HG02943 (cell line): ENCODE measurements around the gene TMEM259.

ENCODE experiments used
- ATAC-seq: cut with Tn5 transposase; IDR thresholded peaks from one replicate; pipeline ENCODE4 v1.9.1; 2021; ENCODE audit warnings: mild to moderate bottlenecking, low read depth, moderate library complexity; ENCODE audit not compliant: unreplicated experiment

Gene TMEM259

DNA sequence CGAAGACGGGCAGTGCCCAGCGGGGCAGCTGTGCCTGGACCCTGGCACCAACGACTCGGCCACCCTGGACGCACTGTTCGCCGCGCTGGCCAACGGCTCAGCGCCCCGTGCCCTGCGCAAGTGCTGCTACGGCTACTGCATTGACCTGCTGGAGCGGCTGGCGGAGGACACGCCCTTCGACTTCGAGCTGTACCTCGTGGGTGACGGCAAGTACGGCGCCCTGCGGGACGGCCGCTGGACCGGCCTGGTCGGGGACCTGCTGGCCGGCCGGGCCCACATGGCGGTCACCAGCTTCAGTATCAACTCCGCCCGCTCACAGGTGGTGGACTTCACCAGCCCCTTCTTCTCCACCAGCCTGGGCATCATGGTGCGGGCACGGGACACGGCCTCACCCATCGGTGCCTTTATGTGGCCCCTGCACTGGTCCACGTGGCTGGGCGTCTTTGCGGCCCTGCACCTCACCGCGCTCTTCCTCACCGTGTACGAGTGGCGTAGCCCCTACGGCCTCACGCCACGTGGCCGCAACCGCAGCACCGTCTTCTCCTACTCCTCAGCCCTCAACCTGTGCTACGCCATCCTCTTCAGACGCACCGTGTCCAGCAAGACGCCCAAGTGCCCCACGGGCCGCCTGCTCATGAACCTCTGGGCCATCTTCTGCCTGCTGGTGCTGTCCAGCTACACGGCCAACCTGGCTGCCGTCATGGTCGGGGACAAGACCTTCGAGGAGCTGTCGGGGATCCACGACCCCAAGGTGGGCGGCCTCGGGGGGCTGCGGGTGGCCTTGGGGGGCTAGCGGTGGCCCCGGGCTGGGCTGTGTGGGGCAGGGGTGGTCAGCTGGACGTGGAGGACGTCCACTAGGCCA lies 15.9 kb downstream of the TMEM259 start:
- no peak for ATAC-seq

DNA sequence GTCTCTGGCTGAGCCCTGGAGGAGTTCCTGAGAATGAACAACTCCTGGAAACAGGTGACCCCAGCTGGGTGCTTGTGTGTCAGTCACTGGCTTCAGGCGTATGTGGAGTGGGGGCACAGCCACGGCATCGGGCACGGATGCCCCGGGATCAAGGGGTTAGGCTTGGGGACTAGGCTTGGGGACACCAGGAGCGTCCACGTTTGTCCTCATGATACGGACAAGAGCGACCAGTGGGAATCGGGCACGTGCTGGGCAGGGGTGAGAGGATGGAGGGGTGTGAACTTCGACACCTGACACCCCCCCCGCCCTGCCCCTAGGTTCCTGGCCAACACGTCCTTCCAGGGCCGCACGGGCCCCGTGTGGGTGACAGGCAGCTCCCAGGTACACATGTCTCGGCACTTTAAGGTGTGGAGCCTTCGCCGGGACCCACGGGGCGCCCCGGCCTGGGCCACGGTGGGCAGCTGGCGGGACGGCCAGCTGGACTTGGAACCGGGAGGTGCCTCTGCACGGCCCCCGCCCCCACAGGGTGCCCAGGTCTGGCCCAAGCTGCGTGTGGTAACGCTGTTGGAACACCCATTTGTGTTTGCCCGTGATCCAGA lies 16.6 kb downstream of the TMEM259 start:
- ATAC-seq, result no peak

DNA sequence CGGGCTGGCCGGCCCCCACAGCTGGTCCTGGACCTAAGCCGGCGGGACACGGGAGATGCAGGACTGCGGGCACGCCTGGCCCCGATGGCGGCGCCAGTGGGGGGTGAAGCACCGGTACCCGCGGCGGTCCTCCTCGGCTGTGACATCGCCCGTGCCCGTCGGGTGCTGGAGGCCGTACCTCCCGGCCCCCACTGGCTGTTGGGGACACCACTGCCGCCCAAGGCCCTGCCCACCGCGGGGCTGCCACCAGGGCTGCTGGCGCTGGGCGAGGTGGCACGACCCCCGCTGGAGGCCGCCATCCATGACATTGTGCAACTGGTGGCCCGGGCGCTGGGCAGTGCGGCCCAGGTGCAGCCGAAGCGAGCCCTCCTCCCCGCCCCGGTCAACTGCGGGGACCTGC lies 17.6 kb downstream of the TMEM259 start:
- ATAC-seq, result no peak

DNA sequence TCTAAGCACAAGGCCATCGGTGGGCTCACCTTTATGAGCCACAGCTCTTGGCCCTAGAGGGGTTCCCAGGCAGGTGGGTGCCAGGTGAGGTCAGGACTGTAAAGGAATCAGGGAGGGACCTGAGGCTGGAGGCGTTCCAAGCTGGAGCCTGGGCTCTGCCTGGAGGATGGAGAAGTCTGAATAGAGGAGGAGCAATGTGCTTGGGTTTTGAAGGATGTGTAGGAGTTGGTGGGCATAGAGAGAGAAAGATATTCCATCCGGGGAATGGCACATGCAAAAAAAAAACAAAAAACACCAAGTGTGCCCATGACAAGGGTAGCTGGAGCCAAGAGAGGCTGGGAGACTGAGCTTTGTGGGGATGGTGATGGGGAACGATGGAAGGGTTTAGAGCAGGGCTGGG lies 18.3 kb downstream of the TMEM259 start:
- ATAC-seq, result no peak

DNA sequence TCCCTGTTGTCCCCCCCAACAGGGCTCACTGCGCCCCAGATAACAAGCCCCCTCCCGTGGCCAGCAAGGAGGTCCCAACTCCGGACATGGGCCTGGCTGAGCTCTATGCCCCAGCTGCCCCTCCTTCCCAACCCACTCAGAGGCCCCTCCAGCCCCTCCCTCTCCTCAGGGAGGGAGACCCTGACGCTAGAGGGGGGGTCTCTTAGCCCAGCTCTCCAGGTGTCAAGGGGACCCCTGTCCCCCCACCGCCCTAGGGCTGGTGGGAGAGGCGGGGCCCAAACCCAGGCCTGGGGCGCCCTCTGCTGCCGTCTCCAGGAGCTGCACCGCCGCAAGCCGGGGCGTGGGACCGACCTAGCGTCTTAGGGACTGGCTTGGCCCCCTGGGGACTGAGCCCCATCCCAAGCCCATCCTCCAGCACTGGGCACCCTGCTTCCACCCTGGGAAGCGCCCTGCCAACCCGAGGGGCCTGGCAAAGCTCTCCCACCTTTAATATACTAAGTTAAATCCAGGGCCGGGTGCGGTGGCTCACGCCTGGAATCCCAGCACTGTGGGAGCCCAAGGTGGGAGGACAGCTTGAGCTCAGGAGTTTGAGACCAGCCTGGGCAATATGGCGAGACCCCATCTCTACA lies 19.3 kb downstream of the TMEM259 start:
- ATAC-seq, result no peak

DNA sequence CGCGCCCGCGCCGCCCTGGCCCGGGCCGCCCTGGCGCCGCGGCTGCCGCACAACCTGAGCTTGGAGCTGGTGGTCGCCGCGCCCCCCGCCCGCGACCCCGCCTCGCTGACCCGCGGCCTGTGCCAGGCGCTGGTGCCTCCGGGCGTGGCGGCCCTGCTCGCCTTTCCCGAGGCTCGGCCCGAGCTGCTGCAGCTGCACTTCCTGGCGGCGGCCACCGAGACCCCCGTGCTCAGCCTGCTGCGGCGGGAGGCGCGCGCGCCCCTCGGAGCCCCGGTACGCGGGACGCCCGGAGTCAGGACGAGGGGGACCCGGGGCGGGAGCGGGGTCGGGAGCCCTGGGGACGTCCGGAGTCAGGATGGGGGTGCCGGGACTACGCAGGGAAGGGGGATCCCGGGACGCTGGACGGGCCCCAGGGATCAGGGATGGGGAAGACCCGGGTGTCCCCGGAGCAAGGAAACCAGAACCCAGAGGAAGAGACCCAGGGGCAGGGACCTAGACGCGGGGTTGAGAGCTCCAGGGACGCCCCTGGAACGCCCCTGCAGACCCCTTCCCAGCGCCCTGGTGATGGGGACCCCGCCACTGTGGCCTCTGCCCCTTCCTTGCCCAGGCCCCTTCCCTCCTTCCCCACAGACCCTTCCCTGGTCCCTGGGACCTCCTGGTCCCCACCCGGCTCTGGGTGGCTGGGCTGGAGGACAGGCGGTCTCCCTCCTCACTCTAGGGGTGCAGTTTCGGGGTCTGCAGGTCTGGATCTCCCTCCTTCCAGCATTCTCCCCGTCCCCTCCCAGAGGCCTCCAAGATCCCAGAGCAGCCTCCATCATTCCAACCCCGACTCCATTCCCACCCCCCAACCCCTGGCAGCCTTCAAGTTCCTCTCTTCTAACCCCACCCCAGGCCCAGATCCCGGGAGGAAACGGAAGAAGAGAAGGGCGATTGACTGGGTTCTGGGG lies 20.1 kb downstream of the TMEM259 start:
- ATAC-seq, result no peak

DNA sequence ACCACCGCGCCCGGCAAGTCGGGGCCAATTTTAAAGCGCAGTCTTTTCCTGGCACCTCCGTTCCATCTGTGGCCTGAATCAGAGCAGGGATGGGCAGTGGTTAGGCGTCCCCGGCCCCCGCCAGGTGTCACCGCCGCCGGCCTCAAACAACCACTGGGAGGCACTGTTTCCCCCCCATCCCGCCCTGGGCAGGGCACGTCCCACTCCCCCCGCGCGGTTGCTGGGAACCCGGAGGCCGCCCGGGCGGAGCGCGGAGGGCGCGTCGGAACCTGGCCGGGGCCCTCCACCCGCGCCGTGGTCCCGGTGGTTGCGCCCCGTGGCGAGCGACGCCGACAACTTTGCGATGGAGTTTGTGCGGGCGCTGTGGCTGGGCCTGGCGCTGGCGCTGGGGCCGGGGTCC lies 20.8 kb downstream of the TMEM259 start, which contains the start of gene GRIN3B:
Gene GRIN3B (plus strand): TSS at position 325 of the 400 bp plus-strand sequence. CDS start 19 bp downstream, at position 344.
- no peak for ATAC-seq

DNA sequence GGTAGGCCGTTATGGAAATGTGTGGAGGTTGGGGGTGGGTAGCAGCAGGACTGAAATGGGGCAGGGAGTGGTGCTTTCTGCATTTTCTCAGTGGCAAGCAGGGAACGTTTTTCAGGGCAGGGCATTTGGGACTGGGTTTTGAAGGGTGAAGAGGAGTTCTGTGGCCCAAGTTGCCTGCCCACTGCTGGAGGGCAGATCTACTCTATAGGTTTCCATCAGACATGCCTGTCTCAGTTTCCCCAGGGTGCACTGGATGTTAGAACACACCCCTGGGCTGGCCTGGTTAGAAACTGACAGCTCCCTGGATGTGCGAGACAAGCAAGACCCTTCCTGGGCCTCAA lies 21.6 kb downstream of the TMEM259 start:
- ATAC-seq, result no peak

DNA sequence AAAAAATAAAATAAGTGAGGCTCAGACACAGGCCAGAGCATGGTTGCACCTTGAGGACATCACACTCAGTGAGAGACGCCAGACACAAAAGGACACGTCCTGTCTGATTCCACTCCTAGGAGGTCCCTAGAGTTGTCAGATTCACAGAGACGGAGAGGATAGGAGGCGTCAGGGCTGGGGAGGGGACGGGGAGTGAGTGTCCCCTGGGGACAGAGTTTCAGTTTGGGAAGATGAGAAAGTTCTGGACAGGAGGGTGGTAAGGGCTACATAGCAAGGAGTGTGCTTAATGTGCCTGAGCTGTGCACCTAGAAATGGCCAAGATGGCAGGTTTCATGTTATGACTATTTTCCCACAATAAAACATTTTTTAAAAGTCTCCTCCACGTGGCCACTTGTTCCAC lies 22.9 kb downstream of the TMEM259 start:
- no peak for ATAC-seq

DNA sequence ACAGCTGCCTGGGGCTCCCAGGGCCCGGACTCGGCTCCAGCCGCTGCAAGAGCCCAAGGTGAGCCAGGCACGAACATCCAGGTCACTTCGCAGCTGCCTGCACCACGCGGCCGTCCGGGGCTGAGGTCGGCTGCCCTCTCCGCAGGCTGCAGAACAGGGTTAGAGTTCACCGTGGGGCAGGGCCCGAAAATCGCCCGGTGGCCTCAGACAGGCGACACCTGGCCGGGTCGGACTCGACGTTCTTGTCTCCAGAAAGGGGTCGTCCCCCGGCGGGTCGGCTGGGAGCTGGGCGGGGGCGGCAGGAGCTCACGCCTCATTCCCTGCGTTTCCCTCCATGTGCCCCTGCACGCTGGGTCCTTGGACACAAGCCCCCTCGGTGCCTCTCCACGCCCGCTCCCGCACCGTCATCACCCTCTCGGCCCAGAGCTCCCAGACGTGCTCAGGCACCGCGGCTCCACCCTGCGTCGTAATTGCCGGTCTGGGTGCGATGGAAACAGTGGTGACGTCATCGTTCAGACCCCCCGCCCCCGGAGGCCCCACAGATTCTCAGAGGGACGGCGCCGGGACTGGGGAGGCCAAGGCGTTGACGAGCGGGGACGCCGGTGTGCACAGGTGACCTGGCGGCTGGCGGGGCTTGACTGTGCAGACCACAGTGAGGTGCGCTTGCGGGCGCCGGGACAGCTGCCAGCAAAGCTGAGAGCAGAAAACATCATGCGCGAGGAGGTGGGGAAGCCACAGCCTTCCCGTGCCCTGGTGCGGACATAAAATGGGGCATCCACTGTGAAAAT lies 24.7 kb downstream of the TMEM259 start:
- no peak for ATAC-seq

DNA sequence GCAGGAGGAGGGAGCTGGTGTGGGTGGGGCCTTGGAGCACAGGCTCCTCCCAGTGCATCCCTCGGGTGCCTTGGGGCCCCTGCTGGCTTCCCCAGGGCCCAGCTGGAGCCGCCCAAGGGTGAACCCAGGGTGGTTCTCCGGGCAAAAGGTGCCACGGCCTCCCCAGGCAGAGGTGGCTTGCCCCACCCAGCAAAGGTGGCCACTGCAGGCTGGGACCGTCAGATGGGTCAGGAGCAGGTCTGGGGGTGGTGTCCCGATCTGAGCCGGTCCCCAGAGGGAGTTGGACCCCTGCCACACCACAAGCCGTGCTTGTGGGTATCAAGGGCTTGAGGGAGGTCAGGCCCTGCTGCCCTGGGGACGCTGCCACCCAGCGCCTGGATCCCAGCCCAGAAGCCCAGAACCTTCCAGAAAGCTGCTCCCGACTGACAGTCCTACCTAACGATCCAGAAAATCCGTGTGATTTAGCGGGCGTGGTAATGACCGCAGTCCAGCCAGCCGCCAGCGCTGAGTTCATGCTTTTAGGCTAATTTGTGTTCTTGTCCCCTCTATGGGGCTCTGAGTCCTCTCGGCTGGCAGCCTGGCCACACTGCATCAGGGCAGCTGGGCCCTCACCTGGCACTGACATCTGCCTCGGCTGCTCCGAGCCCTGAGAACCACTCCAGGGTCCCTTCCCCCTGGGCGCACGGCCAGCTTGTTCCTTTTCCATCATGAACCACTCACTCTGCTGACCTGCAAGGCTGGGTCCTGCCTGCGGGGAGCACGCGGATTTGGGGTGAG lies 25.7 kb downstream of the TMEM259 start:
- no peak for ATAC-seq

DNA sequence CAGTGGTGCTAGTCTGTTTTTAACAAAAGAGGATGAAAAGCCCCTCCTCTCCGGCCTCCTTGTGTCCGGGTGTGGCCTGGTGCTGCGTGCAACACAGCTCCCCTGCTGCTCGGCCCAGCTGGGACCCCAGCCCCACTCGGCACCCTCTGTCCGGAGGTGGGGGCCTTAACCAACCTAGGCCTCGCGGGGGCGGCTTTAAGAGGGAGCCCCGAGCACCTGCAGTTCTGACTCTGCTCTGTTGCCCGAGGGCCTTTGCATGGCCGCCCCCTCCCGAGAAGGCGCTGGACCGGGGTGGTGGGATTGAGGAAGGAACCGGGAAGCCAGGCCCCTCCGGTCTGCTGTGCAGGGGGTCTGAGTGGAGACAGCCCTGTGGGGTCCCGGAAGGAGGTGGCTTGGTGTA lies 26.4 kb downstream of the TMEM259 start:
- no peak for ATAC-seq

DNA sequence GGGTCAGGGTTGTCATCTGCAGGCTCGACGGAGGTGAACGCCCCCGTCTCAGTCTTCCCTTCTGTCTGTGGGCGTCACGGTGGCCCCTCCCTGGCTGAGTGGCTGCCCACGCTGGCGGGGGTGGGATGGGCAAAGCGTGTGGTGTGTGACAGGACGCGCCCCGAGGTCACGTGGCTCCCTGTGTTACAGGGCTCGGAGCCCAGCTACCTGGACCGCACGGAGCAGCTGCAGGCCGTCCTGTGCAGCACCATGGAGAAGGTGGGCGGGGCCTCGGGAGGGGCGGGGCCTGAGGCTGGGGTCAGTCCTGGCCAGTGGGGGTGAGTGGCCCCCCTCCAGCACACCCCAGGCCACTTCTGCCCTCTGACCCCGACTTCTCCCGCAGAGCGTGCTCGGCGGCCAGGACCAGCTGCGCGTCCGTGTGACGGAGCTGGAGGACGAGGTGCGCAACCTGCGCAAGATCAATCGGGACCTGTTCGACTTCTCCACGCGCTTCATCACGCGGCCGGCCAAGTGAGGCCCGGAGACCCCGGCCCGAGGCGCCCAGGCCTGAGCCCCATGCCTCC lies 27.0 kb downstream of the TMEM259 start:
- ATAC-seq, result no peak

DNA sequence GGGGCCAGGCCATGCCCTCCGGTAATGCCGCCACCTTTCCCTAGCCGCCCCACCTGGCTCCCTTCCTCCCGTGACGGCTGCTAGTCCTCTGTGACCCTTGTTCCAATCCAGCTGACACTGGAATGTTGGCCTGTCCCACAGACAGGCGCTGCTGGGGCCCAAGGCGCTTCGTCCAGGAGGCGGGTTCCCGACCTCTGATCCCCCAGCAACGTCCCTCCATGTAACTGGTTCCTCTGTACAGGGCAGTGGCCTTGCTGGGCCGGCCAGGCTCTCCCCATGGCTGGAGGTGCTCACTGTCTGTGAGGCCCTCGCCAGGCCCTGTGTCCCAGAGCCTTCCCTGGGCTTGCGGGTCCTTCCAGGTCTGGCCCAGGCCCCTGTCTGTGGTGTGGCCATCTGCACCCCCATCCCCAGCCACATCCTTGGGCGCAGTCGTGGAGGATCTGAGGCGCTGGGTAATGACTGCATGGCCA lies 27.5 kb downstream of the TMEM259 start:
- no peak for ATAC-seq

DNA sequence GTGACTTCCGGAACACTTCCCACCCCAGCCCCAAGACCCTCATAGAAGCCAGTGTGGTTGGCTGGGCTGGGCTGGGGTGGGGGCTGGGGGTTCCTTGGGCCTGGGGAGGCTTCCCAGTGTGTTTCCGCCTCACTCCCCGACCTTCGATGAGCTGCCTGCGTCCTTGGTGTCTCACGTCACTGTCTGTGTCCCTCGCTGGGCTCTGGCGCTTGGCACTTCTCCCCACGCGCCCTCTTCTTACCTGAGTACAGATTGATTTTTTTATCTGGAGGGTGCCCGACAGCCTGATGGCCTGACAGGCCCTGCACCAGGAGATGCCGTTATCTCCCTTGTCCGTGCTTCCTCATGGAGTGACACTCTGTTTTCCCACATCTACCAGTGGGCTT lies 28.3 kb downstream of the TMEM259 start:
- no peak for ATAC-seq

DNA sequence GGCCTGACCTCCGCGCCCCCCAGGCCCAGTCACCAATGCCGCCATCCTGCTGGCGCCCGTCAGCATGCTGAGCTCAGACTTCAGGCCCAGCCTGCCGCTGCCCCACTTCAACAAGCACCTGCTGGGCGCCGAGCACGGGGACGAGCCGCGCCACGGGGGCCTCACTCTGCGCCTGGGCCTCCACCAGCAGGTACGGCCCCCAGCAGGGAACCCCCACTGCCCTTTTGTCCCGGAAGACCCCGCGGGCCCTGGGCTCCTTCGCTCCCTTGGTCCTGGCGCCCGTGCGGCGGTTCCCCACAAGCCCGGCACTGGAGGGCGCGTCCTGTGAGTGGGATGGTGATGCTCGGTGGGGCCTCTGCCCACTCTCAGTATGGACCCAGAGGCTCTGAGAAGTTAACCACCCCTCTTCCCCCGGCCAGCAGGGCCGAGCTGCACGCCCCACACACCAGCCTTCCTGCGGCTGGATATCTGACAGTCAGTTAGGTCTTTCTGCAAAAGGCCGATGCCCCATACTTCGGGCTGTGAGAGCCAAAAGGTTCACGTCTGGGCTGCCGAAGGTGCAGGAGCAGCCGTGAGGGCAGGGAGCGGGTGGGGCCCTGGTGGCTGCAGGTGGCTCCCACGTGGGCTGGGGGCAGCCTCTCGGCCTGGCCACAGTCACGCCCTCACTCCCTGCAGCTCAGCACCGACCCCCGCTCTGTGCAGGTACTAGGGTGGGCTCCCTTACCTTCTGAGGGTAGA lies 28.8 kb downstream of the TMEM259 start:
- no peak for ATAC-seq

DNA sequence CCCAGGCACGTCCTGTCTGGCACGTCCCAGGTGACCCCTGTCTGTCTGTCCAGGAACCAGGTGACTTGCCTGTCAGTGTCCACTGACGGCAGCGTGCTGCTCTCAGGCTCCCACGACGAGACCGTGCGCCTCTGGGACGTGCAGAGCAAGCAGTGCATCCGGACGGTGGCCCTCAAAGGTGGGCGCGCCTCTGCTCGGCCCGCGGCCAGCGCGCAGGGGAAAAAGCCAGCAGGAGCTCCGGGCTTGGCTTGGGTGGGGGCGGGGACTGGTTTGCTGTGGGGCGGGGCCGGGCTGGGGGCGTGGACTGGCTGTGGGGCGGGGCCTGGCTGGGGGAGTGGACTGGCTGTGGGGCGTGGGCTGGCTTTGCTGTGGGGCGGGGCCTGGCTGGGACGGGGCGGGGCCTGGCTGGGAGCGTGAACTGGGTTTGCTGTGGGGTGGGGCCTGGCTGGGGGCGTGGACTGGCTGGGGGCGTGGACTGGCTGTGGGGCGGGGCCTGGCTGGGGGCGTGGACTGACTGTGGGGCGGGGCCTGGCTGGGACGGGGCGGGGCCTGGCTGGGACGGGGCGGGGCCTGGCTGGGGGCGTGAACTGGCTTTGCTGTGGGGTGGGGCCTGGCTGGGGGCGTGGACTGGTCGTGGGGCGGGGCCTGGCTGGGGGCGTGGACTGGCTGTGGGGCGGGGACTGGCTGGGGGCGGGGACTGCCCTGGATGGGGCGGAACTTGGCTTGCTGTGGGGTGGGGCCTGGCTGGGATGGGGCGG lies 29.6 kb downstream of the TMEM259 start:
- no peak for ATAC-seq
